ENCODE data around the gene KRTAP10-11.
"Not testable (repeated sequence)": the region's sequence is repeated elsewhere in the genome, so short reads cannot be mapped to it uniquely, and the experiment has no call there.

The KRTAP10-11 gene

DNA sequence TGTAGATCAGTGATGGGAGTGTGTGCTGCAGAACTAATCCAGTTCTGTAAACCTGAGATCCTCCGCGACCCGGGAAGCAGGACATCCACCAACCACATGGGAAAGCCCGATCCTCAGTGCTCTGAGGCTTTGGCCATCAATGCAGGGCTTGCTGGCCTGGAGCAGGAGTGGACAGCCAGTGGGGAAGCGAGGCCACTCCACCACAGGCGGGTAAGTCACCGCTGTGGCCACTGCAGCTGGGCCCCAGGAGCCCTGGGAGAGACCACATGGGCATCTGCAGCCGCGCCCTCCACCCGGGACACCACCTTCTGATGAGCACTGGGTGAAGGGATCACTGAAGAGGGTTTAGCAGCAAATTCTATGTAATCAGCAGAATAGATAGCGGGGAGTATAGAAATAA, 34.9 kb downstream of the KRTAP10-11 start:
- H3K4me3 Mint-ChIP-seq: no peak overlapping the region
- peaks cover 5% of the 10 kb centered on the region for H3K4me1 Mint-ChIP-seq (ENCODE audit: low read depth)
- no peaks in the 10 kb centered on the region for H3K36me3 Mint-ChIP-seq (ENCODE audit: low read depth)
- no peaks in the 10 kb centered on the region for H3K9me3 Mint-ChIP-seq
- no peak for DNase-seq (ENCODE audit: low spot score)
- H3K27me3 Mint-ChIP-seq (ENCODE audit: low read depth): peaks cover 17% of the 10 kb centered on the region
- no peak overlapping the region for H3K27ac Mint-ChIP-seq

DNA sequence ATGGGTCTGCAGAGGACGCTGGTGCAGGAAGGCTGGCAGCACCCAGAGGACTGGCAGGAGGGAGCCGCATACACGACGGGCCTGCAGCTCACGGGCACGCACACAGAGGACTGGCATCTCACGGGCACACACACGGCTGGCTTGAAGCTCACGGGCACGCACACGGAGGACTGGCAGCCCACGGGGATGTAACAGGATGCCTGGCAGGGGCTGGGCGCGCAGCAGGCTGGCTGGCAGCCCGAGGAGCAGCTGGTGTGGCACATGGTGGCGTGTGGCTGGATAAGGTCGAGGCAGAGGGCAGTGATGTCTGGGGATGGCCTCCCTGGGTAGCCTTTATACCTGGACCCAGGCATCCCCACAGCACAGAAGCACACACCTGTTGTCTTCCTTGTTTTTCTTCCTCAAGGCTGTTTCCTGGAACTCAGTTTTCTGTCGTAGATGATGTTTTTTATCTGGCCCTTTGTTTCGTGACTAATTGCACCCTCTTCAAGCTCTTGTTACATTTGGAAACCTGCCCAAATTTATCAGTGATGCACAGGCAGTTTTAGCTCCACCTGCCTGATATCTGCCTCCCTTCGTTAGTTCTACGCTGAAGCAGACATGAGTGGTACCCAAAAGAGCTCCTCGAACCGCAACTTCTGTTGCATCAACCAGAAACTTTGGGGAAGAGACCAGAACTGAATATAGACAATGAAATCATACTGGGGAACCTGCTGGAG, 35.8 kb downstream of the KRTAP10-11 start, which contains the start of gene KRTAP12-1:
Gene KRTAP12-1 (minus strand): TSS at position 303 of the 719 bp plus-strand sequence. CDS start 40 bp downstream, at position 263.
- no peak within 1 kb of the TSS for H3K27ac Mint-ChIP-seq

DNA sequence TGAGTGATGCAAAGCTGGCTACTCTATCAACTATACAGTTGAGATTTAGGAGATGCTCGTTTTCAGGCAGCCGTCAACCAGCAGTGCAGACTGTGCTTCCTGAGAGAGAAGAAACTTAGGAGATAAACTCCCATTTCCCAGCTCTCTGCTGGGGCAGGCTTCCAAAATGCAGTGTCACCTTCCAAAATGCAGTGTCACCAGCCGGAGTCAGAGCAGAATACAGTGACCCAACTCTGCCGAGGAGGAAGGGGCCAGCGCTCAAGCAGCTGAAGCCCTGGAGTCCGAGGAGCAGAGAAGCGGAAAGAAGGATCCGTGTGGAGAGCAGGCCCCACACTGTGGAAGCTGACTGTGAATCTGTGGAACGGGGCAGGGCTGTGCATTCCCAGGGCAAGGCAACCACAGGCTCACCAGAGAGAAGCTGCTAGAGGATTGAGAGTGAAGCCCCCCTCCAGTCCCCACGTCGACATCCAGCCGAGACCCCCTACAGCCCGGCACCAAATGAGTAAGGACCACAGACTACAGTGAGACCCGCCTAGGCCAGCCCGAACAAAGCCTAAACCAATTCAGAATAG, 36.5 kb downstream of the KRTAP10-11 start:
- H3K9me3 Mint-ChIP-seq: no peaks in the 10 kb centered on the region
- no peak overlapping the region for H3K27ac Mint-ChIP-seq
- peaks cover 8% of the 10 kb centered on the region for H3K4me1 Mint-ChIP-seq (ENCODE audit: low read depth)
- peak; percentile 1 for DNase-seq (ENCODE audit: low spot score)
- H3K4me3 Mint-ChIP-seq: no peak overlapping the region
- peaks cover 17% of the 10 kb centered on the region for H3K27me3 Mint-ChIP-seq (ENCODE audit: low read depth)
- no peaks in the 10 kb centered on the region for H3K36me3 Mint-ChIP-seq (ENCODE audit: low read depth)

More for the DNA sequence above, 35.8 kb downstream of the KRTAP10-11 start, which contains the start of gene KRTAP12-1:
- Mint-ChIP-seq H3K36me3 (ENCODE audit: low read depth) (no peaks in the 10 kb centered on the region), H3K9me3 (no peaks in the 10 kb centered on the region), H3K4me1 (ENCODE audit: low read depth) (peaks cover 8% of the 10 kb centered on the region), H3K4me3 (no peak within 1 kb of the TSS), H3K27me3 (ENCODE audit: low read depth) (peaks cover 17% of the 10 kb centered on the region)
- DNase-seq (ENCODE audit: low spot score): no peak

DNA sequence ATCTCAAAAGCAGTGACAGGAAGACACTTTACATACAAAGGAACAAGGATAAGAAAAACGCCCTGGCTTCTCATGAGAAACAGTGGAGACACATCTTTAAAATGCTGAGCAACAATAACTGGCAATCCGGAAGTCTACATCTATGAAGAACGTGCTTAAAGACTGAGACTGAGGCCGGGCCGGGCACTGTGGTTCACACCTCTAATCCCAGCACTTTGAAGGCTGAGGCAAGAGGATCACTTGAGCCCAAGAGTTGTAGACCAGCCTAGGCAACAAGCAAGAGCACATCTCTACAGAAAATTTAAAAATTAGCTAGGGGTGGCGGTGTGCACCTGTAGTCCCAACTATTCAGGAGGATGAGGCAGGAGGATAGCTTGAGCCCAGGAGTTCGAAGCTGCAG, 37.9 kb downstream of the KRTAP10-11 start:
- no peak overlapping the region for H3K4me3 Mint-ChIP-seq
- no peaks in the 10 kb centered on the region for H3K9me3 Mint-ChIP-seq
- no peak overlapping the region for H3K27ac Mint-ChIP-seq
- peaks cover 8% of the 10 kb centered on the region for H3K4me1 Mint-ChIP-seq (ENCODE audit: low read depth)
- H3K36me3 Mint-ChIP-seq (ENCODE audit: low read depth): no peaks in the 10 kb centered on the region
- peak; percentile 0 for DNase-seq (ENCODE audit: low spot score)
- H3K27me3 Mint-ChIP-seq (ENCODE audit: low read depth): peaks cover 17% of the 10 kb centered on the region

DNA sequence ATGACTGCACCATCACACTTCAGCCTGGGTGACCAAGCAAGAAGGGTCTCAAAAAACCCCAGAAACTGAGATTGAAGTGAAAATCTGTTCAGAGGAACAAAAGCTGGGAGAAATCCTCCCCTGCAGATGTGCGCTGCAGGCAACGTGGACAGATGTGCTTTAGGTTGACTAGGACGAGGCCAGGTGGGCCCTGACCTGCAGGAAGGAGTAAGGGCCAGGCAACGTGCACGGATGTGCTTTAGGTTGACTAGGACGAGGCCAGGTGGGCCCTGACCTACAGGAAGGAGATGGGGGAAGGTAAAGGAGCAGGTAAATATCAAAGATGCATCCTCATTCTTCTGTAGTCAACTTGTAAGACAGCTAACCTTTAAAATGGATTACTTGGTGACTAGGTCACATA, 38.3 kb downstream of the KRTAP10-11 start:
- no peaks in the 10 kb centered on the region for H3K36me3 Mint-ChIP-seq (ENCODE audit: low read depth)
- DNase-seq (ENCODE audit: low spot score): peak; percentile 0

DNA sequence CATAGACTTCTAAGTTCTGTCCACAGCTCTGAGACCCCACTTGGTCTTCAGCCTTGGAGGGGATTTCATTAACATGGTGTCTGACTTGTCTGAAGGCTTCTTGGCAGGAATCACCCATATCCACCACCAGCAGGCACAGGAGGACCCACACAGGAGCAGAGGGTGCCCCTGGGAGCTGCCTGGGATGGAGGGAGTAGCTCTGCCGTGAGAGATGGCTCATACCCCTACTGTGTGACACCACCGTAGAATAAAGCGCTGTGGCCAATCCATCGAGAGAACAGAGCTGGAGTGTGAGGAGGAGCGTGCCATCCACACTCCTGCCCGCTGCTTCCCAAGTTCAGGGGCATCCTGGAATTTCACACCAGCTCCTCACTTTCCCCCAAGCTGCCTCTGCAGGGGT, 38.8 kb downstream of the KRTAP10-11 start:
- peak; percentile 1 for DNase-seq (ENCODE audit: low spot score)
- not testable (repeated sequence) for H3K36me3 Mint-ChIP-seq (ENCODE audit: low read depth); H3K4me1 Mint-ChIP-seq (ENCODE audit: low read depth); H3K4me3 Mint-ChIP-seq; H3K9me3 Mint-ChIP-seq; H3K27ac Mint-ChIP-seq
- H3K27me3 Mint-ChIP-seq (ENCODE audit: low read depth): peaks cover 14% of the 10 kb centered on the region

More for the DNA sequence above, 38.3 kb downstream of the KRTAP10-11 start:
- no peak overlapping the region for H3K27ac Mint-ChIP-seq
- peaks cover 8% of the 10 kb centered on the region for H3K4me1 Mint-ChIP-seq (ENCODE audit: low read depth)
- no peak overlapping the region for H3K4me3 Mint-ChIP-seq
- H3K9me3 Mint-ChIP-seq: no peaks in the 10 kb centered on the region
- H3K27me3 Mint-ChIP-seq (ENCODE audit: low read depth): peaks cover 14% of the 10 kb centered on the region

DNA sequence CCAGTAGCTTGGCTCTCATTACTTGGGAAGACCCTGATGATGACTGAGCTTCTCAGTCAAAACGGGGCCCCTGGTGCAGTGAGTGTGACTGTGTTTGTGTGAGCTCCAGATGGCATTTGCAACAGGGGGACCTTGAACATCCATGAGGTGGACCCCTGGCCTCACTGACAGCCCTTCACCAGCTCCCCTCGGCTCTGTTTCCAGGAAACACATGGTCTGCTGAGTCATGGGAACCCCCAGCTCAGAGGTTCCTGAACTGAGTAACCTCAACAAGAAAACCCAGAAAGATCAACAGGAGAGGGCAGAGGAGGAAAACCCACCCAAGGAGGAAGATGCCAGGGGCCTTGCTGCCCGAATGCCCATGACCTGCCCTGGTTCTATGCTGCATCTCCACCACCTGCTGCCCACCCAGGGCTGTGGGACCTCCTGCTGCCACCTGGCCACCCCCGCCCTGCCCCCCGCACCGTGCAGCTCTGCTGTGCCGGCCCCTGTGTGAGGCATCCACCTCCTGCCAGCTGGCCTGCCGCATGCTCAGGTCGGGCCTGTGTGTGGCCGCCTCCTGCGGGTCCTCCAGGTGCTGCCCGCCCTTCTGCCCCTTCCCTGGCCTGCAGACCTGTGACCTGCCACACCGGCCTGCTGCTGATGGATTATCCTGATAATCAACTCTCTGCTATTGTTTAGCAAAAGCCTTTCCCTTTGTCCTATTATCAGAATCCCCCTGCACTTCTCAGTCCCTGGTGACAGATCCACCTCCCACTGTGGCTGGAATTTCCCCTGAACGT, 40.0 kb downstream of the KRTAP10-11 start:
- Mint-ChIP-seq H3K27me3 (ENCODE audit: low read depth) (peaks cover 20% of the 10 kb centered on the region), H3K27ac (no peak overlapping the region), H3K4me1 (ENCODE audit: low read depth) (peaks cover 8% of the 10 kb centered on the region), H3K4me3 (no peak overlapping the region), H3K36me3 (ENCODE audit: low read depth) (no peaks in the 10 kb centered on the region), H3K9me3 (no peaks in the 10 kb centered on the region)
- peak; percentile 1 for DNase-seq (ENCODE audit: low spot score)

DNA sequence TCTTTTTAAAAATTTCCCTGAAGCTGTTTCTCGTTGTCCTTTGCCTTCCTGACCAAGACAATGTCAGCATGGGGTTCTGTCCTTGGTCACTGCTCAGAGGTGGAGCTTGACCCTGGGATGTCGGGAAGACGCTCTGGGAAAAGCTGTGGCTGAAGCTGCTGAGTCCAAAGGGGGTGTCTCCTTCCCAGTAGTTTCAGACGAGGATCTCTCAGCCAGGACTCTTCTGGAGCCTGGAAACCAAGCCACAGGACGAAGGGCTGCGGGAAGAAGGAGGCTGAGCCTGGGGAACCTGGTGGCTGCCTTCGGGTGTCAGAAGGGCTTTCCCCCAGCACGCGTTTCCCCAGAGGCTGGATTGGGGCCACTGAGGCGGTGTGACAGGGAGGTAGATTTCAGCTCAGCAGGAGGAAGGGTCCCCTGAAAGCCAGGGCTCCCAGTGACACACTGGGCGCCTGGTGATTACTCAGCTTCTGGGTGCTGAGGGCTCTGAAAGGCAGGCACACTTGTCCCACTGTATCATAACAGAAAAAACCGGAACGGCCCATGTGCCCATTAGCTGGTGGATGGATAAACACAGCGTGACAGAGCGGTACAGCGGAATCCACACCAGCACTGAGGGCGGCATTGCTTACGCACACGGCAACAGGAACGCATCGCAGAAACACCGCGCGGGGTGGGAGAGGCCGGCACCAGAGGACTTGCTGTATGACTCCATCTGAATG, 40.8 kb downstream of the KRTAP10-11 start:
- no peak for DNase-seq (ENCODE audit: low spot score)
- Mint-ChIP-seq H3K4me3 (no peak overlapping the region), H3K27ac (no peak overlapping the region), H3K9me3 (no peaks in the 10 kb centered on the region), H3K36me3 (ENCODE audit: low read depth) (no peaks in the 10 kb centered on the region), H3K27me3 (ENCODE audit: low read depth) (peaks cover 24% of the 10 kb centered on the region), H3K4me1 (ENCODE audit: low read depth) (peaks cover 8% of the 10 kb centered on the region)

DNA sequence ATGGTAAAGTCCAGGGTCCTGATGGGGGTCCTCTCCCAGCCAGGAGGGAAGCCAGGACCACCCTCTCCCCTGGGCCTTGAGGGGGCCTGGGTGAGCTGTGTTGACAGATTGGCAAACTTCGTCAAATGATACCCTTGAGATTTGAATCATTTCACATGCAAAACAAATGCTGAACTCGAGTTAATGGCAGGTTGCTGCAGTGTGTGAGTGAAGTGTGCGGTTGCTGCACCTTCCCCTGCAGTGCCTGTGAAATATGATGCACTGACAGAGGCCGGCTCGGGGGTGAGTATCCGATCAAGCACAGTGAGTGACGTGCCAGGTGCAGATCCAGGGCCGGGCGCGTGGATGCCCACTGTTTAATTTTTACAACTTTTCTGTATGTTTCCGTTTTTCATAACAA, 41.5 kb downstream of the KRTAP10-11 start:
- Mint-ChIP-seq H3K27ac (no peak overlapping the region), H3K4me3 (no peak overlapping the region), H3K27me3 (ENCODE audit: low read depth) (peaks cover 21% of the 10 kb centered on the region), H3K4me1 (ENCODE audit: low read depth) (peaks cover 8% of the 10 kb centered on the region), H3K36me3 (ENCODE audit: low read depth) (no peaks in the 10 kb centered on the region), H3K9me3 (peaks cover 5% of the 10 kb centered on the region)
- no peak for DNase-seq (ENCODE audit: low spot score)

DNA sequence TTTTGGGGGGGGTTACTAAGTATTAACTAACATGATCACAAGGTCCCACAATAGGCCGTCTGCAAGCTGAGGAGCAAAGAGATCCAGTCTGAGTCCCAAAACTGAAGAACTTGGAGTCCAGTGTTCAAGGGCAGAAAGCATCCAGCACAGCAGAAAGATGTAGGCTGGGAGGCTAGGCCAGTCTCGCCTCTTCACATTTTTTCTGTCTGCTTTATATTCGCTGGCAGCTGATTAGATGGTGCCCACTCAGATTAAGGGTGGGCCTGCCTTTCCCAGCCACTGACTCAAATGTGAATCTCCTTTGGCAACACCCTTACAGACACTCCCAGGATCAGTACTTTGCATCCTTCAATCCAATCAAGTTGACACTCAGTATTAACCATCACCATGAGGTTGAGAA, 43.5 kb downstream of the KRTAP10-11 start:
- DNase-seq (ENCODE audit: low spot score); H3K4me3 Mint-ChIP-seq; H3K4me1 Mint-ChIP-seq (ENCODE audit: low read depth); H3K27ac Mint-ChIP-seq; H3K36me3 Mint-ChIP-seq (ENCODE audit: low read depth): not testable (repeated sequence)
- peaks cover 13% of the 10 kb centered on the region for H3K9me3 Mint-ChIP-seq
- H3K27me3 Mint-ChIP-seq (ENCODE audit: low read depth): peaks cover 25% of the 10 kb centered on the region

DNA sequence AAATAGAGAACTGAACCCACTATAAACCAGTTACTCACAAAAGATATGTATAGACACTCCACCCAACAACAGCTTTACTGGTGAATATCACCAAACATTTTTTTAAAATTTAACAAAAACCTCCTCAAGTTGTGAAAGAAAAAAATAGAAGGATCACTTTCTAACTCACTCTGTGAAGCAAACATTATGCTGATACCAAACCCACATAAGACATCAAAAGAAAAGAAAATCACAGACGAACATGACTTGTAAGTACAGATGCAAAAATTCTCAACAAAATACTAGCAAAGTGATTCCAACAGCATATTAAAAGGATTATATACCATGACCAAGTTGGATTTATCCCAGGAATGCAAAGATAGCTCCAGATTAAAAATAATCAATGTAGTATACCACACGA, 45.5 kb downstream of the KRTAP10-11 start:
- H3K9me3 Mint-ChIP-seq: peaks cover 13% of the 10 kb centered on the region
- no peak for DNase-seq (ENCODE audit: low spot score)
- H3K4me1 Mint-ChIP-seq (ENCODE audit: low read depth): peaks cover under 1% of the 10 kb centered on the region
- H3K36me3 Mint-ChIP-seq (ENCODE audit: low read depth): no peaks in the 10 kb centered on the region
- H3K27me3 Mint-ChIP-seq (ENCODE audit: low read depth): peaks cover 34% of the 10 kb centered on the region
- no peak overlapping the region for H3K27ac Mint-ChIP-seq
- no peak overlapping the region for H3K4me3 Mint-ChIP-seq

DNA sequence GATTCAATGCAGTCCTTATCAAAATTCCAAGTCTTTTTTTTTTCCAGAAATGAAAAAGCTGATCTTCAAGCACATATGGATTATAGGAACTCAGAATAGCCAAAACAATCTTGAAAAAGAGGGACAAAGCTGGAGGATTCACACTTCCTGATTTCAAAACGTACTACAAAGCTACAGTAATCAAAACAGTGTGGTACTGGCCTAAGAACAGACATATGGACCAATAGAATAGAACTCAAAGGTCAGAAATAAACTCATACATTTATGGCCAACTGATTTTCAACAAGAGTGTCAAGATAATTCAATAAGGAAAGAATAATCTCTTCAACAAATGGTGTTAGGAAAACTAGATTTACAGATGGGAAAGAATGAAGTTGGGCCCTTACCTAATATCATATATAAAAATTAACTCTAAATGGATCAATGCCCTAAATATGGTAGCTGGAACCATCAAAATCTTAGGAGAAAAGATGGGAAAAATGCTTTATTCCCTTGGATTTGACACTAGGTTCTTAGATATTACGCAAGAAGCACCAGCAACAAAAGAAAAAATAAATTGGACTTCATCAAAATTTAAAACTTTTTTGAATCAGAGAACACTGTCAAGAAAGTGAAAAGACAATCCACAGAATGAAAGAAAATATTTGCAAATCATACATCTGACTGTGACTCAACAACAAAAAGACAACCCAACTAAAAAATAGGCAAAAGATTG, 46.7 kb downstream of the KRTAP10-11 start:
- no peak for DNase-seq (ENCODE audit: low spot score)
- Mint-ChIP-seq H3K9me3 (peaks cover 13% of the 10 kb centered on the region), H3K4me3 (no peak overlapping the region), H3K27me3 (ENCODE audit: low read depth) (peaks cover 45% of the 10 kb centered on the region), H3K36me3 (ENCODE audit: low read depth) (no peaks in the 10 kb centered on the region), H3K27ac (no peak overlapping the region), H3K4me1 (ENCODE audit: low read depth) (no peaks in the 10 kb centered on the region)

DNA sequence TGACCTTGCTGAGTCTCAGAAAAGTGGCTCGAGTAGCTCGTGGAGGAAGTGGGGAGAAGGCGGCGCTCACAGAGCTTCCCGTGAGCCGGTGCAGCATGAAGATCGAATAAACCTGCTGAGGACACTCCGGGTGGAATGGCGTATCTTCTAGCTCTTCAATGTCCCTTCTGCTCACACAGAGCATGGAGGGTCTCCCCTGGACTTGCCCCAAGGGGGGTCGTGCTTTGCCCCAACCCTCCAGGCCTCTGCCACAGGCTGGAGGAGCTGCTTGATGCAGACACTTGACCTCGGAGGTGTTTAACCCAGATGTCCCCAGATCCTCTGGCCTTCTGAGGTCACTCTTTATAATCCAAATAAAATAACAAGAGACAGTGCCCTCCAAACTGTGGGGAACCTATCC, 48.6 kb downstream of the KRTAP10-11 start:
- no peak for DNase-seq (ENCODE audit: low spot score)
- Mint-ChIP-seq H3K4me1 (ENCODE audit: low read depth) (no peaks in the 10 kb centered on the region), H3K27me3 (ENCODE audit: low read depth) (peaks cover 58% of the 10 kb centered on the region), H3K27ac (no peak overlapping the region), H3K9me3 (peaks cover 13% of the 10 kb centered on the region), H3K36me3 (ENCODE audit: low read depth) (no peaks in the 10 kb centered on the region), H3K4me3 (no peak overlapping the region)

All from T-helper 2 cell treated with Interferon-gamma antibody and Interleukin-4, amounts not matched to agents 5 μg/mL and 100 μg/mL, for 36 hours (primary cell).